HL-60/S4 treated with phorbol 12-myristate 13-acetate at 8.2 ng/mL for 4 days and 3 days (cell line): ENCODE data around the gene ZNF679.
"Not testable (repeated sequence)": the region's sequence is repeated elsewhere in the genome, so short reads cannot be mapped to it uniquely, and the experiment has no call there.

Experiments
- in situ Hi-C: fragments of 300-500 bp; cut with MboI; formaldehyde crosslinking; loops from 2 replicates; pipeline ENCODE4 v1.15.0; 2022; ENCODE audit warnings: low sequenced_read_pairs

The ZNF679 gene

GRCh38 chr7:64308016-64308270 lies 79.7 kb downstream of the ZNF679 start:
- in situ Hi-C loops = no loop called here

GRCh38 chr7:64310426-64310825 lies 82.2 kb downstream of the ZNF679 start:
- in situ Hi-C loops = no loop called here

- in situ Hi-C loops = no loop called here
These were observed 84.6 kb downstream of the ZNF679 start for GRCh38 chr7:64312826-64313225.

GRCh38 chr7:64313740-64314491 lies 85.6 kb downstream of the ZNF679 start, which contains the start of gene ZNF736:
TSS of gene ZNF736 (plus strand) at chr7:64313961. CDS start at chr7:64314151, 190 bp downstream.
- in situ Hi-C loops = no loop called here

GRCh38 chr7:64314566-64314965 lies 86.3 kb downstream of the ZNF679 start:
- in situ Hi-C loops = no loop called here

GRCh38 chr7:64316031-64316742 lies 87.9 kb downstream of the ZNF679 start:
- in situ Hi-C loops = not testable (repeated sequence)
